Measurements from ENCODE around the gene GNPDA1. TPM values are rescaled to one million over a fixed set of nuclear protein-coding genes. Genes with fewer than 3 reads are reported as not detected.
"Not testable (repeated sequence)": the region's sequence is repeated elsewhere in the genome, so short reads cannot be mapped to it uniquely, and the experiment has no call there.

Gene GNPDA1
- polyA plus RNA-seq, 3 donors: 14.6 to 47.6 (median 24.3) TPM

- no peak overlapping the region for H2AFZ ChIP-seq (ENCODE audit: insufficient read depth, low read depth, low read length, poor library complexity, severe bottlenecking)
- WGBS (ENCODE audit: insufficient coverage): 88% methylated on average over 10 of the region's 13 CpGs
Measured at GRCh38 chr5:142036918-142037317, 24.1 kb upstream of the GNPDA1 start.

GRCh38 chr5:142034994-142035393 lies 22.2 kb upstream of the GNPDA1 start:
- H3K27me3 Mint-ChIP-seq (ENCODE audit: low read depth in 3 of 3): peaks cover 13 to 20% (median 18%) of the 10 kb centered on the region in 3 donors
- intact Hi-C loops (cut with micrococcal nuclease): no loop called here
- Histone ChIP-seq H3K27ac (ENCODE audit: low read depth in 1 of 2, low read length in 2 of 2) (no peak overlapping the region), H3K27me3 (ENCODE audit: control insufficient read depth in 2 of 2, insufficient read depth in 2 of 2, low read length in 2 of 2) (peaks cover 3 to 11% of the 10 kb centered on the region in 2 donors), H4K20me1 (ENCODE audit: insufficient read depth, low read length) (no peaks in the 10 kb centered on the region), H3K9ac (ENCODE audit: insufficient read depth, low read length, poor library complexity, severe bottlenecking) (no peak overlapping the region), H3K36me3 (replicated peaks in 1 of 2; ENCODE audit: control insufficient read depth in 1 of 2, insufficient read depth in 2 of 2, low read length in 2 of 2) (no peaks in the 10 kb centered on the region), H2AFZ (ENCODE audit: insufficient read depth, low read depth, low read length, poor library complexity, severe bottlenecking) (no peak overlapping the region), H3K4me1 (ENCODE audit: control insufficient read depth in 1 of 2, insufficient read depth in 2 of 2, low read length in 2 of 2) (peaks cover 0 to 4% of the 10 kb centered on the region in 2 donors), H3K79me2 (ENCODE audit: insufficient read depth, low read length) (no peaks in the 10 kb centered on the region), H3K9me3 (replicated peaks in 1 of 2; ENCODE audit: control insufficient read depth in 1 of 2, insufficient read depth in 1 of 2, low read length in 2 of 2) (no peaks in the 10 kb centered on the region), H3K4me2 (replicated peaks; ENCODE audit: extremely low read depth, low read length, poor library complexity, severe bottlenecking) (no peak overlapping the region), H3K4me3 (replicated peaks in 1 of 3; ENCODE audit: low read depth in 2 of 3, low read length in 3 of 3) (no peak overlapping the region)
- DNase-seq: no peak
- no peak overlapping the region for H3K4me3 Mint-ChIP-seq
- H3K36me3 Mint-ChIP-seq: no peaks in the 10 kb centered on the region
- peaks cover 11% of the 10 kb centered on the region for H3K4me1 Mint-ChIP-seq
- TF ChIP-seq CTCF (IDR thresholded peaks at IDR 0.05): no peak
- no peak overlapping the region for H3K27ac Mint-ChIP-seq
- peaks cover 0 to 2% (median 0%) of the 10 kb centered on the region in 7 donors for H3K9me3 Mint-ChIP-seq

More at GRCh38 chr5:142036918-142037317, 24.1 kb upstream of the GNPDA1 start:
- Histone ChIP-seq H3K27me3 (ENCODE audit: control insufficient read depth in 2 of 2, insufficient read depth in 2 of 2, low read length in 2 of 2) (no peaks in the 10 kb centered on the region), H3K9ac (ENCODE audit: insufficient read depth, low read length, poor library complexity, severe bottlenecking) (no peak overlapping the region), H3K9me3 (replicated peaks in 1 of 2; ENCODE audit: control insufficient read depth in 1 of 2, insufficient read depth in 1 of 2, low read length in 2 of 2) (no peaks in the 10 kb centered on the region), H3K4me2 (replicated peaks; ENCODE audit: extremely low read depth, low read length, poor library complexity, severe bottlenecking) (no peak overlapping the region), H3K36me3 (replicated peaks in 1 of 2; ENCODE audit: control insufficient read depth in 1 of 2, insufficient read depth in 2 of 2, low read length in 2 of 2) (no peaks in the 10 kb centered on the region), H3K27ac (ENCODE audit: low read depth in 1 of 2, low read length in 2 of 2) (no peak overlapping the region), H3K4me1 (ENCODE audit: control insufficient read depth in 1 of 2, insufficient read depth in 2 of 2, low read length in 2 of 2) (peaks cover 0 to 4% of the 10 kb centered on the region in 2 donors), H3K79me2 (ENCODE audit: insufficient read depth, low read length) (no peaks in the 10 kb centered on the region), H4K20me1 (ENCODE audit: insufficient read depth, low read length) (no peaks in the 10 kb centered on the region), H3K4me3 (replicated peaks in 1 of 3; ENCODE audit: low read depth in 2 of 3, low read length in 3 of 3) (no peak overlapping the region)
- no peak for DNase-seq
- Mint-ChIP-seq H3K4me3 (no peak overlapping the region), H3K27me3 (ENCODE audit: low read depth in 3 of 3) (peaks cover 6 to 16% (median 8%) of the 10 kb centered on the region in 3 donors), H3K36me3 (no peaks in the 10 kb centered on the region), H3K9me3 (peaks cover 0 to 5% (median 0%) of the 10 kb centered on the region in 7 donors), H3K4me1 (peaks cover 11% of the 10 kb centered on the region), H3K27ac (peak overlapping the region in 2 of 7 donors; percentile 43 to 69)
- no peak for TF ChIP-seq CTCF (IDR thresholded peaks at IDR 0.05)
- intact Hi-C loops (cut with micrococcal nuclease): no loop called here

GRCh38 chr5:142033632-142034567 lies 21.1 kb upstream of the GNPDA1 start:
- H3K9me3 Mint-ChIP-seq; H3K27ac Mint-ChIP-seq; H2AFZ ChIP-seq (ENCODE audit: insufficient read depth, low read depth, low read length, poor library complexity, severe bottlenecking); H4K20me1 ChIP-seq (ENCODE audit: insufficient read depth, low read length); H3K4me2 ChIP-seq (replicated peaks; ENCODE audit: extremely low read depth, low read length, poor library complexity, severe bottlenecking); H3K79me2 ChIP-seq (ENCODE audit: insufficient read depth, low read length); H3K36me3 ChIP-seq (replicated peaks in 1 of 2; ENCODE audit: control insufficient read depth in 1 of 2, insufficient read depth in 2 of 2, low read length in 2 of 2); DNase-seq; H3K4me3 Mint-ChIP-seq; H3K9ac ChIP-seq (ENCODE audit: insufficient read depth, low read length, poor library complexity, severe bottlenecking); H3K9me3 ChIP-seq (replicated peaks in 1 of 2; ENCODE audit: control insufficient read depth in 1 of 2, insufficient read depth in 1 of 2, low read length in 2 of 2); H3K27ac ChIP-seq (ENCODE audit: low read depth in 1 of 2, low read length in 2 of 2); H3K4me1 Mint-ChIP-seq; intact Hi-C loops (cut with micrococcal nuclease); H3K4me3 ChIP-seq (replicated peaks in 1 of 3; ENCODE audit: low read depth in 2 of 3, low read length in 3 of 3); H3K4me1 ChIP-seq (ENCODE audit: control insufficient read depth in 1 of 2, insufficient read depth in 2 of 2, low read length in 2 of 2); H3K36me3 Mint-ChIP-seq: not testable (repeated sequence)
- H3K27me3 Mint-ChIP-seq (ENCODE audit: low read depth in 3 of 3): peaks cover 16 to 21% (median 21%) of the 10 kb centered on the region in 3 donors
- WGBS (ENCODE audit: insufficient coverage): 79% methylated on average over 4 of the region's 15 CpGs
- peaks cover 3 to 11% of the 10 kb centered on the region in 2 donors for H3K27me3 ChIP-seq (ENCODE audit: control insufficient read depth in 2 of 2, insufficient read depth in 2 of 2, low read length in 2 of 2)
